Measurements from ENCODE around the gene RETREG2. TPM values are rescaled to one million over a fixed set of nuclear protein-coding genes. Genes with fewer than 3 reads are reported as not detected.

The RETREG2 gene, protein sequence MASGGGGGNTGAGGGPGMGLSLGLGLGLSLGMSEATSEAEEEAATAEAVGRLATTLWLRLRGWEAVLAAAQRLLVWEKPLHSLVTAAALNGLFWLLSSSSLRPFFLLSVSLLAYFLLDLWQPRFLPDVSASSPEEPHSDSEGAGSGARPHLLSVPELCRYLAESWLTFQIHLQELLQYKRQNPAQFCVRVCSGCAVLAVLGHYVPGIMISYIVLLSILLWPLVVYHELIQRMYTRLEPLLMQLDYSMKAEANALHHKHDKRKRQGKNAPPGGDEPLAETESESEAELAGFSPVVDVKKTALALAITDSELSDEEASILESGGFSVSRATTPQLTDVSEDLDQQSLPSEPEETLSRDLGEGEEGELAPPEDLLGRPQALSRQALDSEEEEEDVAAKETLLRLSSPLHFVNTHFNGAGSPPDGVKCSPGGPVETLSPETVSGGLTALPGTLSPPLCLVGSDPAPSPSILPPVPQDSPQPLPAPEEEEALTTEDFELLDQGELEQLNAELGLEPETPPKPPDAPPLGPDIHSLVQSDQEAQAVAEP
- total RNA-seq, result 100 to 1,000 TPM in 2 of 4 donors, 10 to 100 TPM in 2; 82.3 to 122 (median 100) TPM

GRCh38 chr2:219177552-219178376, at the start of gene RETREG2:
RETREG2 (plus strand) TSS chr2:219178275; CDS start chr2:219178353, 78 bp downstream.
- peak within 1 kb of the TSS; percentile 56 to 97 (median 85) for H3K4me3 ChIP-seq (replicated peaks in 1 of 3)
- H3K27me3 ChIP-seq, result no peaks in the 10 kb centered on the region
- H3K36me3 ChIP-seq, result peaks cover 50 to 55% of the 10 kb centered on the region in 2 donors
- WGBS, 2 donors, result 0% methylated on average over 18 to 20 of the region's 67 CpGs
- intact Hi-C loops (cut with DNase I), result loop anchor here (5.0 kb wide), 1 partner anchor 35 kb away; no protein-coding TSS in a partner anchor
- peak within 1 kb of the TSS; percentile 98 to 99 (median 98) for H3K27ac ChIP-seq
- no peaks in the 10 kb centered on the region for H3K9me3 ChIP-seq
- DNase-seq, result peak; percentile 78 to 87
- H3K4me1 ChIP-seq, result peaks cover 21 to 25% of the 10 kb centered on the region in 2 donors
- peak; percentile 91 to 93 for TF ChIP-seq POLR2A (IDR thresholded peaks at IDR 0.05)
- TF ChIP-seq, protein P1, sequence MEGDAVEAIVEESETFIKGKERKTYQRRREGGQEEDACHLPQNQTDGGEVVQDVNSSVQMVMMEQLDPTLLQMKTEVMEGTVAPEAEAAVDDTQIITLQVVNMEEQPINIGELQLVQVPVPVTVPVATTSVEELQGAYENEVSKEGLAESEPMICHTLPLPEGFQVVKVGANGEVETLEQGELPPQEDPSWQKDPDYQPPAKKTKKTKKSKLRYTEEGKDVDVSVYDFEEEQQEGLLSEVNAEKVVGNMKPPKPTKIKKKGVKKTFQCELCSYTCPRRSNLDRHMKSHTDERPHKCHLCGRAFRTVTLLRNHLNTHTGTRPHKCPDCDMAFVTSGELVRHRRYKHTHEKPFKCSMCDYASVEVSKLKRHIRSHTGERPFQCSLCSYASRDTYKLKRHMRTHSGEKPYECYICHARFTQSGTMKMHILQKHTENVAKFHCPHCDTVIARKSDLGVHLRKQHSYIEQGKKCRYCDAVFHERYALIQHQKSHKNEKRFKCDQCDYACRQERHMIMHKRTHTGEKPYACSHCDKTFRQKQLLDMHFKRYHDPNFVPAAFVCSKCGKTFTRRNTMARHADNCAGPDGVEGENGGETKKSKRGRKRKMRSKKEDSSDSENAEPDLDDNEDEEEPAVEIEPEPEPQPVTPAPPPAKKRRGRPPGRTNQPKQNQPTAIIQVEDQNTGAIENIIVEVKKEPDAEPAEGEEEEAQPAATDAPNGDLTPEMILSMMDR (IDR thresholded peaks at IDR 0.05), result peak in 3 of 6 experiments; percentile 36 to 50 (median 50)

DNA sequence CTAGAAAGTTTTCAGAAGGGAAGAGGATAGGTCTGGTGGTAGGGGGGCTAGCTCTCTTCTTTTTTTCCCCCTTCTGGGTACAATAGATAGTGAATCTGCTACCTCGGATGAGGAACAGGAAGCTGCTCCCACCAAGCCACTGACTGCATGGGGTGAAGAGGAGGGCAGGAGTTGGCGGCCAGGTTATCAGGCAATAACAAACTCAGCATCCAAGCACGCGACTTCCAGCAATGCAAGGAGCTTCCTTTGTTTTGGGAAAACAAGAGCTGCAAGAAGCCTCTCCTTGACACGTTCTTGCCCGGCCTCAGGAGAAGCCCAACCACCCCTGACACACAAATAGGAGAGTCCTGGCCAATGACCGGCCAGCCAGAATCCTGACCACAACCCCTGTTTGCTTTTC, 49.7 kb upstream of the RETREG2 start:
- Histone ChIP-seq H3K27ac (no peak overlapping the region), H3K4me3 (replicated peaks in 1 of 3) (no peak overlapping the region), H3K36me3 (no peaks in the 10 kb centered on the region), H3K27me3 (no peaks in the 10 kb centered on the region), H3K4me1 (peaks cover 0 to 5% of the 10 kb centered on the region in 2 donors), H3K9me3 (no peaks in the 10 kb centered on the region)
- DNase-seq, result no peak
- TF ChIP-seq, protein P1 (IDR thresholded peaks at IDR 0.05), result no peak
- TF ChIP-seq POLR2A (IDR thresholded peaks at IDR 0.05), result no peak
- 70 to 79% methylated on average over 5 to 7 of the region's 7 CpGs for WGBS, 2 donors
- intact Hi-C loops (cut with DNase I), result no loop called here

- no peak overlapping the region for H3K4me3 ChIP-seq (replicated peaks in 1 of 3)
- no peaks in the 10 kb centered on the region for H3K9me3 ChIP-seq
- H3K27me3 ChIP-seq, result no peaks in the 10 kb centered on the region
- no peak for DNase-seq
- TF ChIP-seq, protein P1 (IDR thresholded peaks at IDR 0.05), result no peak
- no peak for TF ChIP-seq POLR2A (IDR thresholded peaks at IDR 0.05)
- intact Hi-C loops (cut with DNase I), result no loop called here
- 96 to 97% methylated on average over 16 of the region's 16 CpGs for WGBS, 2 donors
- H3K4me1 ChIP-seq, result peaks cover 0 to 5% of the 10 kb centered on the region in 2 donors
- H3K27ac ChIP-seq, result no peak overlapping the region
- H3K36me3 ChIP-seq, result no peaks in the 10 kb centered on the region
Observed at GRCh38 chr2:219129589-219129988, 48.5 kb upstream of the RETREG2 start.

- DNase-seq, result no peak
- no peaks in the 10 kb centered on the region for H3K36me3 ChIP-seq
- intact Hi-C loops (cut with DNase I), result no loop called here
- H3K9me3 ChIP-seq, result no peaks in the 10 kb centered on the region
- TF ChIP-seq, protein P1 (IDR thresholded peaks at IDR 0.05), result no peak
- no peak for TF ChIP-seq POLR2A (IDR thresholded peaks at IDR 0.05)
- 75% methylated on average over 3 of the region's 3 CpGs for WGBS, 2 donors
- peaks cover 0 to 5% of the 10 kb centered on the region in 2 donors for H3K4me1 ChIP-seq
- H3K4me3 ChIP-seq (replicated peaks in 1 of 3), result no peak overlapping the region
- H3K27me3 ChIP-seq, result no peaks in the 10 kb centered on the region
- no peak overlapping the region for H3K27ac ChIP-seq
Observed at GRCh38 chr2:219131327-219131726, 46.7 kb upstream of the RETREG2 start.
